SW 1271 (cell line): Measurements from ENCODE around the gene ATRAID.
"Not testable (repeated sequence)": the region's sequence is repeated elsewhere in the genome, so short reads cannot be mapped to it uniquely, and the experiment has no call there.

Experiments
- DNase-seq, 2 experiments: peaks; one replicate each; lab custom pipeline; 2025; lab: John Stamatoyannopoulos, UW

Gene ATRAID

GRCh38 chr2:27211943-27212625, at the start of gene ATRAID, which contains the start of gene SLC5A6:
ATRAID (plus strand) TSS chr2:27212041; CDS start chr2:27212369, 328 bp downstream.
SLC5A6 (minus strand) TSS chr2:27212268; CDS start chr2:27207650, 4,618 bp downstream.
- DNase-seq, result peak; percentile 83 to 90

GRCh38 chr2:27162151-27163121, 49.4 kb upstream of the ATRAID start:
- DNase-seq, result no peak

GRCh38 chr2:27164960-27165763, 46.7 kb upstream of the ATRAID start:
- no peak for DNase-seq

- DNase-seq, result no peak
Observed at GRCh38 chr2:27170581-27171337, 41.1 kb upstream of the ATRAID start.

- no peak for DNase-seq
Observed at GRCh38 chr2:27171351-27171848, 40.4 kb upstream of the ATRAID start.

- DNase-seq, result no peak
Observed at GRCh38 chr2:27174638-27175037, 37.2 kb upstream of the ATRAID start.

- DNase-seq, result no peak
Observed at GRCh38 chr2:27175330-27175729, 36.5 kb upstream of the ATRAID start.

- DNase-seq, result not testable (repeated sequence)
Observed at GRCh38 chr2:27175781-27176180, 36.1 kb upstream of the ATRAID start.

- no peak for DNase-seq
Observed at GRCh38 chr2:27177441-27178351, 34.1 kb upstream of the ATRAID start.

GRCh38 chr2:27178469-27178868, 33.4 kb upstream of the ATRAID start:
- DNase-seq, result no peak

GRCh38 chr2:27179344-27180000, 32.4 kb upstream of the ATRAID start:
- DNase-seq, result no peak

- DNase-seq, result no peak
Observed at GRCh38 chr2:27182346-27182745, 29.5 kb upstream of the ATRAID start.

- no peak for DNase-seq
Observed at GRCh38 chr2:27184115-27184514, 27.7 kb upstream of the ATRAID start.

GRCh38 chr2:27185331-27186026, 26.4 kb upstream of the ATRAID start:
- no peak for DNase-seq

- no peak for DNase-seq
Observed at GRCh38 chr2:27186613-27187345, 25.1 kb upstream of the ATRAID start.

GRCh38 chr2:27189989-27190388, 21.9 kb upstream of the ATRAID start:
- DNase-seq, result no peak

GRCh38 chr2:27191070-27191829, 20.6 kb upstream of the ATRAID start:
- DNase-seq, result peak in 1 of 2 experiments; percentile 55
